ENCODE data around the gene UGT1A9. TPM values are rescaled to one million over a fixed set of nuclear protein-coding genes. Genes with fewer than 3 reads are reported as not detected.

The UGT1A9 gene
- polyA plus RNA-seq, 1 of the 3 experiments (the other 2 are of a cell fraction) = not detected

GRCh38 chr2:233815861-233816260 lies 144.2 kb downstream of the UGT1A9 start:
- Histone ChIP-seq H3K9me2 (no peaks in the 10 kb centered on the region), H4K20me1 (ENCODE audit: insufficient read depth) (no peaks in the 10 kb centered on the region), H3K36me3 (replicated peaks in 1 of 2; ENCODE audit: control insufficient read depth in 1 of 2, insufficient read depth in 2 of 2, low read length in 1 of 2) (no peaks in the 10 kb centered on the region), H3K4me1 (ENCODE audit: control insufficient read depth in 1 of 2, insufficient read depth in 2 of 2, low read depth in 1 of 2, low read length in 1 of 2) (peaks cover 0 to 3% of the 10 kb centered on the region in 2 experiments; a peak in 1 of 4 replicates), H3K4me3 (ENCODE audit: low read depth in 2 of 2, low read length in 1 of 2) (no peak overlapping the region), H3K9me3 (no peaks in the 10 kb centered on the region), H3K27ac (ENCODE audit: low read depth in 2 of 2, low read length in 1 of 2) (no peak overlapping the region; a peak in 1 of 4 replicates), H3K27me3 (ENCODE audit: insufficient read depth) (no peaks in the 10 kb centered on the region), H3K4me2 (no peak overlapping the region), H3K79me2 (ENCODE audit: insufficient read depth) (no peaks in the 10 kb centered on the region), H3K9ac (no peak overlapping the region), H2AFZ (ENCODE audit: low read depth) (no peak overlapping the region), H3F3A (replicated peaks; ENCODE audit: insufficient read depth) (no peaks in the 10 kb centered on the region)
- WGBS (ENCODE audit: low lambda C conversion rate) = 70% methylated on average over 6 of the region's 6 CpGs
- CTCF ChIA-PET = no interaction called here
- TF ChIP-seq FOXJ3 (CRISPR knock-in tag; IDR thresholded peaks at IDR 0.05) (no peak), MEF2A (IDR thresholded peaks at IDR 0.05; ENCODE audit: borderline replicate concordance, low read depth) (no peak), TEAD4 (IDR thresholded peaks at IDR 0.05; ENCODE audit: borderline replicate concordance, insufficient read depth) (no peak), NRF1 (IDR thresholded peaks at IDR 0.05; ENCODE audit: low read depth, low read length) (no peak), RFX5 (IDR thresholded peaks at IDR 0.05; ENCODE audit: low read length) (no peak), GATA2 (CRISPR knock-in tag; IDR thresholded peaks at IDR 0.05) (no peak), MAX (IDR thresholded peaks at IDR 0.05; ENCODE audit: low read depth) (no peak), GABPA (IDR thresholded peaks at IDR 0.05; ENCODE audit: low read depth) (no peak), IRF3 (IDR thresholded peaks at IDR 0.05; ENCODE audit: low read depth, low read length) (no peak), YY1 (IDR thresholded peaks at IDR 0.05; ENCODE audit: low read depth) (no peak), EZH2phosphoT487 (IDR thresholded peaks at IDR 0.05; ENCODE audit: borderline replicate concordance, low read depth) (no peak), MXI1 (IDR thresholded peaks at IDR 0.05; ENCODE audit: low read depth, low read length) (no peak), JUND (IDR thresholded peaks at IDR 0.05) (no peak)
- TF ChIP-seq, protein P1, sequence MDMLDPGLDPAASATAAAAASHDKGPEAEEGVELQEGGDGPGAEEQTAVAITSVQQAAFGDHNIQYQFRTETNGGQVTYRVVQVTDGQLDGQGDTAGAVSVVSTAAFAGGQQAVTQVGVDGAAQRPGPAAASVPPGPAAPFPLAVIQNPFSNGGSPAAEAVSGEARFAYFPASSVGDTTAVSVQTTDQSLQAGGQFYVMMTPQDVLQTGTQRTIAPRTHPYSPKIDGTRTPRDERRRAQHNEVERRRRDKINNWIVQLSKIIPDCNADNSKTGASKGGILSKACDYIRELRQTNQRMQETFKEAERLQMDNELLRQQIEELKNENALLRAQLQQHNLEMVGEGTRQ (IDR thresholded peaks at IDR 0.05; ENCODE audit: borderline replicate concordance, low read depth, low read length) = no peak
- no peak for DNase-seq
- POLR2A ChIA-PET = no interaction called here

- H3K9ac ChIP-seq = no peak overlapping the region
- peaks cover 0 to 3% of the 10 kb centered on the region in 2 experiments; a peak in 1 of 4 replicates for H3K4me1 ChIP-seq (ENCODE audit: control insufficient read depth in 1 of 2, insufficient read depth in 2 of 2, low read depth in 1 of 2, low read length in 1 of 2)
- no peak overlapping the region for H3K4me2 ChIP-seq
- no peaks in the 10 kb centered on the region for H3K9me3 ChIP-seq
- no peak overlapping the region for H2AFZ ChIP-seq (ENCODE audit: low read depth)
- no peaks in the 10 kb centered on the region for H4K20me1 ChIP-seq (ENCODE audit: insufficient read depth)
- WGBS (ENCODE audit: low lambda C conversion rate) = 7% methylated on average over 2 of the region's 2 CpGs
- TF ChIP-seq GATA2 (CRISPR knock-in tag; IDR thresholded peaks at IDR 0.05) (0 out of 2 replicates have a peak, but pooled peaks have one; percentile 12), EP300 (IDR thresholded peaks at IDR 0.05; ENCODE audit: borderline replicate concordance in 1 of 2, low read depth in 1 of 2, low read length in 1 of 2) (peak in 1 of 2 experiments; percentile 45; a peak in 1 of 4 replicates), FOXJ3 (CRISPR knock-in tag; IDR thresholded peaks at IDR 0.05) (peak; percentile 47; the same call in 1 of the 2 replicates), TCF12 (IDR thresholded peaks at IDR 0.05) (peak; percentile 8; the same call in 1 of the 2 replicates)
- TF ChIP-seq, protein P1 (IDR thresholded peaks at IDR 0.05; ENCODE audit: borderline replicate concordance, low read depth, low read length) = no peak
- H3F3A ChIP-seq (replicated peaks; ENCODE audit: insufficient read depth) = no peaks in the 10 kb centered on the region
- no peaks in the 10 kb centered on the region for H3K27me3 ChIP-seq (ENCODE audit: insufficient read depth)
- POLR2A ChIA-PET = no interaction called here
- H3K9me2 ChIP-seq = no peaks in the 10 kb centered on the region
- peak; percentile 85 for DNase-seq
- H3K4me3 ChIP-seq (ENCODE audit: low read depth in 2 of 2, low read length in 1 of 2) = no peak overlapping the region
- no peaks in the 10 kb centered on the region for H3K36me3 ChIP-seq (replicated peaks in 1 of 2; ENCODE audit: control insufficient read depth in 1 of 2, insufficient read depth in 2 of 2, low read length in 1 of 2)
- H3K79me2 ChIP-seq (ENCODE audit: insufficient read depth) = no peaks in the 10 kb centered on the region
- peak overlapping the region in 1 of 2 experiments; percentile 36; a peak in 1 of 4 replicates for H3K27ac ChIP-seq (ENCODE audit: low read depth in 2 of 2, low read length in 1 of 2)
- CTCF ChIA-PET = no interaction called here
These were observed 144.6 kb downstream of the UGT1A9 start for GRCh38 chr2:233816334-233816733.
